Chondrocyte (in vitro differentiated cells): ENCODE measurements around the gene SLC25A28. TPM values are rescaled to one million over a fixed set of nuclear protein-coding genes. Genes with fewer than 3 reads are reported as not detected.
"Not testable (repeated sequence)": the region's sequence is repeated elsewhere in the genome, so short reads cannot be mapped to it uniquely, and the experiment has no call there.

Source experiments
- DNase-seq: peaks from one replicate; pipeline ENCODE4 v3.0.0; 2021; ENCODE audit warnings: mixed read lengths, low spot score
- H3K27ac Mint-ChIP-seq: one replicate; pipeline ENCODE4 v1.8.0; 2021; ENCODE audit warnings: mild to moderate bottlenecking, moderate library complexity, mixed read lengths; ENCODE audit not compliant: unreplicated experiment
- H3K27me3 Mint-ChIP-seq: 2 replicates; pipeline ENCODE4 v1.8.0; 2021; ENCODE audit warnings: low read depth, mixed read lengths
- H3K36me3 Mint-ChIP-seq: 2 replicates; pipeline ENCODE4 v1.8.0; 2021; ENCODE audit warnings: low read depth, mixed read lengths
- H3K4me1 Mint-ChIP-seq: 2 replicates; pipeline ENCODE4 v1.8.0; 2021; ENCODE audit warnings: low read depth, mild to moderate bottlenecking, mixed read lengths
- H3K4me3 Mint-ChIP-seq: one replicate; pipeline ENCODE4 v1.8.0; 2021; ENCODE audit warnings: mild to moderate bottlenecking, moderate library complexity, mixed read lengths; ENCODE audit not compliant: unreplicated experiment
- H3K9me3 Mint-ChIP-seq: 2 replicates; pipeline ENCODE4 v1.8.0; 2021; ENCODE audit warnings: low read depth, mixed read lengths
- total RNA-seq: library from RNA; stranded (reverse); gene quantifications from 3 replicates; pipeline ENCODE4 v1.2.1, GENCODE V29; 2021
- TF ChIP-seq, protein P1 (sequence below): fragments of 200-600 bp; sonication (generic); IDR thresholded peaks from 2 replicates; pipeline ENCODE4 v1.5.0; 2021; ENCODE audit warnings: antibody characterized with exemption, mild to moderate bottlenecking, moderate library complexity

Gene SLC25A28
- total RNA-seq, 1 donor from 2014 or later, result 31.9 TPM

DNA sequence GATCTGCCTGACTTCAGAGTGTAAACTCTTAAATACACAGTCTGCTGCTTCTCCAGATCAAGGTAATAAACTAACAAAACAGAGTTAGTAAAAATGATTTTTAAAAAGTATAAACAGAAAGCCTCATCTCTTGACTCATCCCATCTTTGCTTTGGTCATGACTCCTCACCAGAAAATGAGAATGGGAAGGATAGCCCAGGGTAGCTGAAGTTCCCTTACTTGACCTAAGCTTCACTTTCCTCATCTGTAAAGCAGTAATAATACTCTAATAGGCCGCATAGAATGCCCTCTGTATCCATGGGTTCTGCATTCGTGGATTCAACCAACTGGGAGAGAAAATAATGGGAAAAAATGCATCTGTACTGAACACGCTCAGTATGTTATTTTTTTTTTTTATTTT lies 11.3 kb upstream of the SLC25A28 start:
- no peak for DNase-seq
- no peak overlapping the region for H3K27ac Mint-ChIP-seq
- peaks cover 17% of the 10 kb centered on the region for H3K27me3 Mint-ChIP-seq
- peaks cover 12% of the 10 kb centered on the region for H3K9me3 Mint-ChIP-seq
- no peaks in the 10 kb centered on the region for H3K4me1 Mint-ChIP-seq
- TF ChIP-seq, protein P1, sequence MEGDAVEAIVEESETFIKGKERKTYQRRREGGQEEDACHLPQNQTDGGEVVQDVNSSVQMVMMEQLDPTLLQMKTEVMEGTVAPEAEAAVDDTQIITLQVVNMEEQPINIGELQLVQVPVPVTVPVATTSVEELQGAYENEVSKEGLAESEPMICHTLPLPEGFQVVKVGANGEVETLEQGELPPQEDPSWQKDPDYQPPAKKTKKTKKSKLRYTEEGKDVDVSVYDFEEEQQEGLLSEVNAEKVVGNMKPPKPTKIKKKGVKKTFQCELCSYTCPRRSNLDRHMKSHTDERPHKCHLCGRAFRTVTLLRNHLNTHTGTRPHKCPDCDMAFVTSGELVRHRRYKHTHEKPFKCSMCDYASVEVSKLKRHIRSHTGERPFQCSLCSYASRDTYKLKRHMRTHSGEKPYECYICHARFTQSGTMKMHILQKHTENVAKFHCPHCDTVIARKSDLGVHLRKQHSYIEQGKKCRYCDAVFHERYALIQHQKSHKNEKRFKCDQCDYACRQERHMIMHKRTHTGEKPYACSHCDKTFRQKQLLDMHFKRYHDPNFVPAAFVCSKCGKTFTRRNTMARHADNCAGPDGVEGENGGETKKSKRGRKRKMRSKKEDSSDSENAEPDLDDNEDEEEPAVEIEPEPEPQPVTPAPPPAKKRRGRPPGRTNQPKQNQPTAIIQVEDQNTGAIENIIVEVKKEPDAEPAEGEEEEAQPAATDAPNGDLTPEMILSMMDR, result no peak
- H3K4me3 Mint-ChIP-seq, result no peak overlapping the region
- no peaks in the 10 kb centered on the region for H3K36me3 Mint-ChIP-seq

DNA sequence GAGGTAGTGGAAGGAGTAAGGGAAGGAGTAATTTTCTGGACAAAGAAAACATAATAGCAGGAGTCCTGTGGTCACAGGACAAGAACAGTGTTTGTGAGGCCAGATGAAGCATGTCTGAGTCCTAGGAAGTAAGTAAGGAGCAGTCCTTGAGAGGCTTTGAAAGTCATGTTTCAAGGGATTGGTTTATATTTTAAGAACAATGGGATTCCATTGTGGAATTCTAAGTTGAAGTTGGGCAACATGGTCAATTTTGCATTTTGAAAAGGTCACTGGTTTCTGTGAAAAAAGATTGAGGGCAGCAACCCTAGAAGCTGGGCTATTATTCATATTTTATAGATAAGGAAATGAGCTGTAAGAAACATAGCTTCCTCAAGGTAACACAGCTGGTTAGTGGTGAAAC lies 10.8 kb upstream of the SLC25A28 start:
- H3K27me3 Mint-ChIP-seq, result peaks cover 13% of the 10 kb centered on the region
- TF ChIP-seq, protein P1, result no peak
- H3K9me3 Mint-ChIP-seq, result peaks cover 8% of the 10 kb centered on the region
- H3K27ac Mint-ChIP-seq, result no peak overlapping the region
- no peaks in the 10 kb centered on the region for H3K4me1 Mint-ChIP-seq
- DNase-seq, result no peak
- no peak overlapping the region for H3K4me3 Mint-ChIP-seq
- H3K36me3 Mint-ChIP-seq, result no peaks in the 10 kb centered on the region

DNA sequence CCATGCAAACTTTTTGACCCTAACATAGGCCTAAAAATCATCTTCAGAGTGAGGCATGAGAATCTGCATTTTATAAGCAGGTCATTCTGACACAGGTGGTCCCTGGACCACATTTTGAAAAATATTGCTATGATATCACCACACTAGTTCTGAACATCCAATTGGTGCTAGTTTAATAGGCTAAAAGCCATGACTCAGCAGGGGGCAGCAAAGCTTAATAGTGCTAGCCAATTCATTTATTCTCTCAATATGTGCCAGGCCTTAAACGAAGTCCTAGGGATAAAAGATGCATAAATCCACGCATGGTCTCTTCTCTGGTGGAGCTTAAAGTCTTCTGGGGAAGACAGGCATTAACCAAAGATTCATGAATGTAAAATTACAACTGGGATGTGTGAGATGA lies 10.2 kb upstream of the SLC25A28 start:
- no peaks in the 10 kb centered on the region for H3K4me1 Mint-ChIP-seq
- no peaks in the 10 kb centered on the region for H3K36me3 Mint-ChIP-seq
- DNase-seq, result no peak
- TF ChIP-seq, protein P1, result peak; percentile 70
- H3K27ac Mint-ChIP-seq, result no peak overlapping the region
- no peak overlapping the region for H3K4me3 Mint-ChIP-seq
- H3K9me3 Mint-ChIP-seq, result peaks cover 5% of the 10 kb centered on the region
- peaks cover 13% of the 10 kb centered on the region for H3K27me3 Mint-ChIP-seq

DNA sequence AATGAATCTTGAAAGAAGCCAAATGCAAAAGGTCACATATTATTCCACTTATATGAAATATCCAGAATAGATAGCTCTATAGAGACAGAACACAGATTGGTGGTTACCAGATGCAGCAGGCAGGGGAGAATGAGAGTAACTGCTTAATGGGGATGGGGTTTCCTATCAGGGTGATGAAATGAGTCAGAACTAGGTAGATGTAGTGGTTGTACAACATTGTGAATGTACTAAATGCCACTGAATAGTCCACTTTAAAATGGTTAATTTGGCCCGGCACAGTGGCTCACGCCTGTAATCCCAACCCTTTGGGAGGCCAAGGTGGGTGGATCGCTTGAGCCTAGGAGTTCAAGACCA lies 9.4 kb upstream of the SLC25A28 start:
- Mint-ChIP-seq H3K36me3 (no peaks in the 10 kb centered on the region), H3K4me1 (no peaks in the 10 kb centered on the region), H3K4me3 (no peak overlapping the region), H3K27me3 (peaks cover 10% of the 10 kb centered on the region), H3K9me3 (peaks cover 3% of the 10 kb centered on the region), H3K27ac (no peak overlapping the region)
- DNase-seq, result no peak
- TF ChIP-seq, protein P1, result no peak

DNA sequence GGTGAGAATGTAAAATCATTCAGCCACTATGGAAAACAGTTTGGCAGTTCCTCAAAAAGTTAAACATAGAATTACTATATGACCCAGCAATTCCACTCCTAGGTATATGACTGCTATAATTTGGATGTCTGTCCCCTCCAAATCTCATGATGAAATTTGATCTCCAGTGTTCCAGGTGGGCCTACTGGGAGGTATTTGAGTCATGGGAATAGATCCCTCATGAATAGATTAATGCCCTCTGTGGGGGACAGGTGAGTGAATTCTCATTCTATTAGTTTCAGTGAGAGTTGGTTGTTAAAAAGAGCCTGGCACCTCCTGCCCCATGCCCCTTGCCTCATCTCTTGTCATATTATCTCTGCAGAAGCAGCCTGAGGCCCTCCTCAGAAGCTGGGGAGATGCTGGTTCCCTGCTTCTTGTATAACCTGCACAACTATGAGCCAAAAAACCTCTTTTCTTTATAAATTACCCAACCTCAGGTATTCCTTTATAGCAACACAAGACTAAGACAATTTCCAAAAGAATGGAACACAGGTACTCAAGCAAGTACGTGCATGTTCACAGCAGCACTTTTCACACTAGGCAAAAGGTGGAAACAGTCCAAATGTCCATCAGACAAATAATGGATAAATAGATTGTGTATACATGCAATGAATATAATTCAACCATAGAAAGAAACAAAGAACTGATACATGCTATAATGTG lies 8.8 kb upstream of the SLC25A28 start:
- H3K36me3 Mint-ChIP-seq, result no peaks in the 10 kb centered on the region
- H3K27me3 Mint-ChIP-seq, result peaks cover 6% of the 10 kb centered on the region
- H3K4me1 Mint-ChIP-seq, result no peaks in the 10 kb centered on the region
- no peak overlapping the region for H3K4me3 Mint-ChIP-seq
- no peaks in the 10 kb centered on the region for H3K9me3 Mint-ChIP-seq
- no peak for DNase-seq
- H3K27ac Mint-ChIP-seq, result no peak overlapping the region
- TF ChIP-seq, protein P1, result no peak

DNA sequence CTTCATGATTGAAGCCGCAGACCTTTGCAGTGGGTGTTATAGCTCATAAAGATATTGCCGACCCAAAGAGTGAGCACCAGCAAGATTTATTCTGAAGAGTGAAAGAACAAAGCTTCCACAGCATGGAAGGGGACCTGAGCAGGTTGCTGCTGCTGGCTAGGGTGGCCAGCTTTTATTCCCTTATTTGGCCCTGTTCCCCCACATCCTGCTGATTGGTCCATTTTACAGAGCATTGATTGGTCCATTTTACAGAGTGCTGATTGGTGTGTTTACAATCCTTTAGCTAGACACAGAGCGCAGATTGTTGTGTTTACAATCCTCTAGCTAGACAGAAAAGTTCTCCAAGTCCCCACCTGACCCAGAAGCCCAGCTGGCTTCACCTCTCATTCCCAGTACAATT lies 4.9 kb upstream of the SLC25A28 start:
- not testable (repeated sequence) for H3K27ac Mint-ChIP-seq, DNase-seq, H3K9me3 Mint-ChIP-seq, H3K27me3 Mint-ChIP-seq, H3K4me3 Mint-ChIP-seq, H3K36me3 Mint-ChIP-seq
- peaks cover 11% of the 10 kb centered on the region for H3K4me1 Mint-ChIP-seq
